PC-9 (cell line): ENCODE results near the gene SEC24C. TPM values are rescaled to one million over a fixed set of nuclear protein-coding genes. Genes with fewer than 3 reads are reported as not detected.

ENCODE experiments used
- BruUV-seq: library from RNA; stranded (reverse); fragments of 400-500 nt; replicated peaks from 2 replicates; lab custom pipeline; 2021; lab: Mats Ljungman, UMichigan
- CTCF ChIA-PET: fragments of 300-600 bp; sonication (Branson Sonifier 250); formaldehyde crosslinking; loops from one replicate; lab custom pipeline; 2022; ENCODE audit warnings: antibody characterized with exemption; lab: Charles Lee
- POLR2A ChIA-PET: fragments of 300-600 bp; sonication (Branson Sonifier 250); formaldehyde crosslinking; loops from one replicate; lab custom pipeline; 2022; ENCODE audit warnings: antibody characterized with exemption; ENCODE audit not compliant: unreplicated experiment; lab: Charles Lee
- DNase-seq, 2 experiments: peaks; one replicate each; pipeline versions ENCODE4 v3.0.0 to v3.0.0-alpha.2; 2015 to 2022; ENCODE audit warnings: mixed read lengths in 1 of 2
- H2AFZ ChIP-seq: fragments of 200-600 bp; sonication (generic); 2 replicates; pipeline ENCODE4 v1.8.1; 2017; ENCODE audit warnings: antibody characterized with exemption
- H3F3A ChIP-seq: fragments of 200-600 bp; sonication (generic); 2 replicates; pipeline ENCODE4 v1.8.1; 2017; ENCODE audit warnings: antibody characterized with exemption, mild to moderate bottlenecking, low read depth; ENCODE audit not compliant: insufficient read depth
- H3K27ac ChIP-seq: fragments of 200-600 bp; sonication (generic); 2 replicates; pipeline ENCODE4 v1.6.1; 2016; ENCODE audit warnings: mixed run types
- H3K27me3 ChIP-seq: fragments of 200-600 bp; sonication (generic); 2 replicates; pipeline ENCODE4 v1.6.1; 2016; ENCODE audit warnings: low read depth, mixed run types; ENCODE audit not compliant: insufficient read depth
- H3K36me3 ChIP-seq: fragments of 200-600 bp; sonication (generic); 2 replicates; pipeline ENCODE4 v1.6.1; 2016; ENCODE audit warnings: low read depth, mixed run types
- H3K4me1 ChIP-seq: fragments of 200-600 bp; sonication (generic); replicated peaks from 2 replicates; pipeline ENCODE4 v1.6.1; 2016; ENCODE audit warnings: mixed run types; ENCODE audit not compliant: insufficient read depth
- H3K4me2 ChIP-seq: fragments of 200-600 bp; sonication (generic); 2 replicates; pipeline ENCODE4 v1.6.1; 2017; ENCODE audit warnings: mixed run types
- H3K4me3 ChIP-seq: fragments of 200-600 bp; sonication (generic); 2 replicates; pipeline ENCODE4 v1.6.1; 2016; ENCODE audit warnings: mixed run types
- H3K79me2 ChIP-seq: fragments of 200-600 bp; sonication (generic); 2 replicates; pipeline ENCODE4 v1.6.1; 2017; ENCODE audit warnings: low read depth, mixed run types
- H3K9me2 ChIP-seq: fragments of 200-600 bp; sonication (generic); 2 replicates; pipeline ENCODE4 v1.8.1; 2017; ENCODE audit warnings: mild to moderate bottlenecking; ENCODE audit not compliant: insufficient read depth
- H3K9me3 ChIP-seq: fragments of 200-600 bp; sonication (generic); 2 replicates; pipeline ENCODE4 v1.8.1; 2016; ENCODE audit warnings: low read depth; ENCODE audit not compliant: insufficient read depth
- H4K20me1 ChIP-seq: fragments of 200-600 bp; sonication (generic); 2 replicates; pipeline ENCODE4 v1.8.1; 2017; ENCODE audit not compliant: insufficient read depth
- CTCF ChIP-seq: fragments of 200-600 bp; sonication (generic); conservative IDR thresholded peaks from 2 replicates; pipeline ENCODE4 v1.6.1; 2017; ENCODE audit warnings: mixed run types, antibody characterized with exemption, mild to moderate bottlenecking, moderate library complexity
- EZH2 ChIP-seq: fragments of 200-600 bp; sonication (generic); IDR thresholded peaks from 2 replicates; pipeline ENCODE4 v1.8.0; 2017; ENCODE audit warnings: antibody characterized with exemption, low read depth
- intact Hi-C: fragments of 100-400 bp; cut with micrococcal nuclease; formaldehyde crosslinking; loops from one replicate; pipeline ENCODE4 v1.10.0; 2022; ENCODE audit not compliant: unreplicated experiment
- total RNA-seq: library from RNA; stranded (reverse); gene quantifications from 2 replicates; pipeline ENCODE4 v1.2.3, GENCODE V29; 2021

Gene SEC24C
- total RNA-seq, 1 experiment from 2014 or later = 105 TPM

- H3F3A ChIP-seq = peaks cover 70% of the 10 kb centered on the region
- H3K36me3 ChIP-seq = peaks cover 29% of the 10 kb centered on the region
- no peaks in the 10 kb centered on the region for H3K27me3 ChIP-seq
- peaks cover 9% of the 10 kb centered on the region; the same call in 1 of the 2 replicates for H3K4me1 ChIP-seq
- no peak for DNase-seq
- no peak overlapping the region for H3K4me3 ChIP-seq
- intact Hi-C loops = no loop called here
- no peak for TF ChIP-seq CTCF
- no peak for TF ChIP-seq EZH2
- no peak overlapping the region for H3K4me2 ChIP-seq
- no peaks in the 10 kb centered on the region for H3K9me2 ChIP-seq
- peaks cover 35% of the 10 kb centered on the region for H4K20me1 ChIP-seq
- no peaks in the 10 kb centered on the region for H3K9me3 ChIP-seq
- H3K79me2 ChIP-seq = peaks cover 4% of the 10 kb centered on the region; the same call in 1 of the 2 replicates
- no peak overlapping the region for H2AFZ ChIP-seq
- no TSS peak for BruUV-seq
- POLR2A ChIA-PET = no interaction called here
- CTCF ChIA-PET = no interaction called here
- no peak overlapping the region for H3K27ac ChIP-seq
Measured at GRCh38 chr10:73814276-73814895, 70.2 kb downstream of the SEC24C start.

- peaks cover 9% of the 10 kb centered on the region; the same call in 1 of the 2 replicates for H3K4me1 ChIP-seq
- intact Hi-C loops = no loop called here
- H2AFZ ChIP-seq = no peak overlapping the region
- H4K20me1 ChIP-seq = peaks cover 35% of the 10 kb centered on the region
- peaks cover 77% of the 10 kb centered on the region for H3F3A ChIP-seq
- peaks cover 4% of the 10 kb centered on the region; the same call in 1 of the 2 replicates for H3K79me2 ChIP-seq
- no TSS peak for BruUV-seq
- H3K9me3 ChIP-seq = no peaks in the 10 kb centered on the region
- no peak overlapping the region for H3K4me2 ChIP-seq
- no peaks in the 10 kb centered on the region for H3K9me2 ChIP-seq
- CTCF ChIA-PET = no interaction called here
- H3K36me3 ChIP-seq = peaks cover 29% of the 10 kb centered on the region
- DNase-seq = no peak
- H3K27me3 ChIP-seq = no peaks in the 10 kb centered on the region
- TF ChIP-seq EZH2 = no peak
- TF ChIP-seq CTCF = peak; percentile 68
- no peak overlapping the region for H3K4me3 ChIP-seq
- POLR2A ChIA-PET = interaction anchor here (0.5 to 0.6 kb wide), 2 partner anchors 145 to 167 kb away, joined by 3 to 8 read pairs; no protein-coding TSS in a partner anchor
- H3K27ac ChIP-seq = no peak overlapping the region
Measured at GRCh38 chr10:73814896-73815718, 70.9 kb downstream of the SEC24C start.

- Histone ChIP-seq H4K20me1 (peaks cover 35% of the 10 kb centered on the region), H3K9me2 (no peaks in the 10 kb centered on the region), H3K4me3 (no peak overlapping the region), H3K27me3 (no peaks in the 10 kb centered on the region), H3K79me2 (peaks cover under 1% of the 10 kb centered on the region; the same call in 1 of the 2 replicates), H3K9me3 (no peaks in the 10 kb centered on the region), H3K27ac (no peak overlapping the region), H3K4me1 (peaks cover 5% of the 10 kb centered on the region; the same call in 1 of the 2 replicates), H2AFZ (no peak overlapping the region), H3K4me2 (no peak overlapping the region), H3F3A (peaks cover 78% of the 10 kb centered on the region), H3K36me3 (peaks cover 30% of the 10 kb centered on the region)
- CTCF ChIA-PET = no interaction called here
- intact Hi-C loops = no loop called here
- BruUV-seq = no TSS peak
- DNase-seq = no peak
- POLR2A ChIA-PET = interaction anchor here (0.5 to 0.6 kb wide), 2 partner anchors 144 to 166 kb away, joined by 3 to 8 read pairs; no protein-coding TSS in a partner anchor
- TF ChIP-seq CTCF (no peak), EZH2 (no peak)
Measured at GRCh38 chr10:73815719-73816030, 71.5 kb downstream of the SEC24C start.
